GM12878 (cell line): ENCODE results near the gene SCARB1. TPM values are rescaled to one million over a fixed set of nuclear protein-coding genes. Genes with fewer than 3 reads are reported as not detected.

Source experiments
- BRCA1 ChIP-seq: IDR thresholded peaks from 2 replicates; pipeline ENCODE4 v1.6.1; 2011; ENCODE audit warnings: low read depth, low read length, improper control_type of control experiment
- CEBPB ChIP-seq, 2 experiments: fragments of 150-350 bp in 1 of 2; IDR thresholded peaks; 2 replicates each; pipeline ENCODE4 v1.6.1; 2012 to 2014; ENCODE audit warnings: low read depth in 2 of 2, low read length in 2 of 2, borderline replicate concordance in 1 of 2, inconsistent platforms in 1 of 2
- E2F8 ChIP-seq: fragments of 450-650 bp; IDR thresholded peaks from 2 replicates; pipeline ENCODE4 v1.6.1; 2018; ENCODE audit warnings: mild to moderate bottlenecking, low read depth, moderate library complexity; ENCODE audit not compliant: partially characterized antibody
- GABPA ChIP-seq: IDR thresholded peaks from 2 replicates; pipeline ENCODE4 v1.6.1; 2014; ENCODE audit warnings: antibody characterized with exemption, low read depth, mild to moderate bottlenecking, inconsistent platforms
- HDAC2 ChIP-seq: fragments of 200-600 bp; sonication (generic); IDR thresholded peaks from 2 replicates; pipeline ENCODE4 v1.6.1; 2017
- LARP7 ChIP-seq: fragments of 450-650 bp; IDR thresholded peaks from 2 replicates; pipeline ENCODE4 v1.6.1; 2017; ENCODE audit warnings: mild to moderate bottlenecking
- NBN ChIP-seq: fragments of 450-650 bp; IDR thresholded peaks from 2 replicates; pipeline ENCODE4 v1.6.1; 2016
- SKIL ChIP-seq: fragments of 450-650 bp; IDR thresholded peaks from 2 replicates; pipeline ENCODE4 v1.6.1; 2017; ENCODE audit warnings: mild to moderate bottlenecking, low read depth, inconsistent platforms; ENCODE audit not compliant: poor library complexity, severe bottlenecking
- SP1 ChIP-seq: IDR thresholded peaks from one replicate; pipeline ENCODE4 v1.6.1; 2011; ENCODE audit warnings: low read depth, low read length
- TAF1 ChIP-seq: IDR thresholded peaks from 2 replicates; pipeline ENCODE4 v1.6.1; 2011; ENCODE audit warnings: mild to moderate bottlenecking, low read depth, low read length, borderline replicate concordance
- TARDBP ChIP-seq: IDR thresholded peaks from 2 replicates; pipeline ENCODE4 v1.6.1; 2016; ENCODE audit warnings: borderline replicate concordance
- USF2 ChIP-seq: IDR thresholded peaks from 2 replicates; pipeline ENCODE4 v1.6.1; 2011; ENCODE audit warnings: low read depth, low read length, improper control_type of control experiment, borderline replicate concordance
- YY1 ChIP-seq: IDR thresholded peaks from 2 replicates; pipeline ENCODE4 v1.6.1; 2011; ENCODE audit warnings: low read depth, mild to moderate bottlenecking, low read length
- polyA plus RNA-seq, 11 experiments: library from polyadenylated mRNA; depleted of rRNA in 4 of 11; unstranded in 6 of 11; stranded (reverse) in 5 of 11; fragments of >200 nt; fragmentation: Nextera tagmentation in 4 of 11; fragmentation: Illumina TruSeq in 1 of 11; extraction: Ambion mirVana in 4 of 11; extraction: Trizol in 1 of 11; gene quantifications; 1 replicate in 1 of 11; 2 replicates in 10 of 11; pipeline versions ENCODE4 v1.2.1 to v1.2.3, GENCODE V29; 2011 to 2016; ENCODE audit warnings: inconsistent platforms in 2 of 11, missing spikeins in 2 of 11, low read depth in 1 of 11
- total RNA-seq, 4 experiments: library from RNA; depleted of rRNA in 3 of 4; stranded (reverse); fragments of >200 nt in 3 of 4; fragmentation: Illumina TruSeq in 1 of 4; extraction: Trizol in 1 of 4; gene quantifications; 2 replicates each; pipeline versions ENCODE4 v1.2.1 to v1.2.3, GENCODE V29; 2013 to 2021
- TF ChIP-seq, protein P1 (sequence below): fragments of 450-650 bp; IDR thresholded peaks from 2 replicates; pipeline ENCODE4 v1.6.1; 2017; ENCODE audit warnings: mild to moderate bottlenecking, moderate library complexity
- TF ChIP-seq, protein P2 (sequence below), 3 experiments: IDR thresholded peaks in 2 of 3; conservative IDR thresholded peaks in 1 of 3; 2 replicates each; pipeline ENCODE4 v1.5.1; 2011; ENCODE audit warnings: low read depth in 3 of 3, low read length in 3 of 3, mild to moderate bottlenecking in 3 of 3, control low read depth in 2 of 3, moderate library complexity in 2 of 3, inconsistent platforms in 1 of 3, mixed read lengths in 1 of 3; ENCODE audit not compliant: control insufficient read depth in 2 of 3, insufficient read depth in 1 of 3; ENCODE audit errors: extremely low read depth in 1 of 3
- TF ChIP-seq, protein P3 (sequence below): fragments of 450-650 bp; IDR thresholded peaks from 2 replicates; pipeline ENCODE4 v1.6.1; 2014; ENCODE audit warnings: mild to moderate bottlenecking

The SCARB1 gene
- total and polyA plus RNA-seq, 10 of the 15 experiments (the other 5 are each of a cell fraction or from before 2014, with no cell fraction given) = 0.34 to 104 (median 63.1) TPM

GRCh38 chr12:124827588-124828184, 36.0 kb downstream of the SCARB1 start (continued):
- TF ChIP-seq, protein P1, sequence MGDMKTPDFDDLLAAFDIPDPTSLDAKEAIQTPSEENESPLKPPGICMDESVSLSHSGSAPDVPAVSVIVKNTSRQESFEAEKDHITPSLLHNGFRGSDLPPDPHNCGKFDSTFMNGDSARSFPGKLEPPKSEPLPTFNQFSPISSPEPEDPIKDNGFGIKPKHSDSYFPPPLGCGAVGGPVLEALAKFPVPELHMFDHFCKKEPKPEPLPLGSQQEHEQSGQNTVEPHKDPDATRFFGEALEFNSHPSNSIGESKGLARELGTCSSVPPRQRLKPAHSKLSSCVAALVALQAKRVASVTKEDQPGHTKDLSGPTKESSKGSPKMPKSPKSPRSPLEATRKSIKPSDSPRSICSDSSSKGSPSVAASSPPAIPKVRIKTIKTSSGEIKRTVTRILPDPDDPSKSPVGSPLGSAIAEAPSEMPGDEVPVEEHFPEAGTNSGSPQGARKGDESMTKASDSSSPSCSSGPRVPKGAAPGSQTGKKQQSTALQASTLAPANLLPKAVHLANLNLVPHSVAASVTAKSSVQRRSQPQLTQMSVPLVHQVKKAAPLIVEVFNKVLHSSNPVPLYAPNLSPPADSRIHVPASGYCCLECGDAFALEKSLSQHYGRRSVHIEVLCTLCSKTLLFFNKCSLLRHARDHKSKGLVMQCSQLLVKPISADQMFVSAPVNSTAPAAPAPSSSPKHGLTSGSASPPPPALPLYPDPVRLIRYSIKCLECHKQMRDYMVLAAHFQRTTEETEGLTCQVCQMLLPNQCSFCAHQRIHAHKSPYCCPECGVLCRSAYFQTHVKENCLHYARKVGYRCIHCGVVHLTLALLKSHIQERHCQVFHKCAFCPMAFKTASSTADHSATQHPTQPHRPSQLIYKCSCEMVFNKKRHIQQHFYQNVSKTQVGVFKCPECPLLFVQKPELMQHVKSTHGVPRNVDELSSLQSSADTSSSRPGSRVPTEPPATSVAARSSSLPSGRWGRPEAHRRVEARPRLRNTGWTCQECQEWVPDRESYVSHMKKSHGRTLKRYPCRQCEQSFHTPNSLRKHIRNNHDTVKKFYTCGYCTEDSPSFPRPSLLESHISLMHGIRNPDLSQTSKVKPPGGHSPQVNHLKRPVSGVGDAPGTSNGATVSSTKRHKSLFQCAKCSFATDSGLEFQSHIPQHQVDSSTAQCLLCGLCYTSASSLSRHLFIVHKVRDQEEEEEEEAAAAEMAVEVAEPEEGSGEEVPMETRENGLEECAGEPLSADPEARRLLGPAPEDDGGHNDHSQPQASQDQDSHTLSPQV = no peak
- peak; percentile 82 for TF ChIP-seq SKIL
- TF ChIP-seq LARP7 = no peak
- no peak for TF ChIP-seq NBN
- no peak for TF ChIP-seq SP1
- no peak for TF ChIP-seq TAF1
- no peak for TF ChIP-seq BRCA1
- TF ChIP-seq USF2 = no peak
- TF ChIP-seq TARDBP = no peak
- no peak for TF ChIP-seq E2F8
- no peak for TF ChIP-seq YY1
- no peak for TF ChIP-seq CEBPB (IDR thresholded peaks at IDR 0.05; ENCODE audit: borderline replicate concordance in 1 of 2, low read depth in 2 of 2, low read length in 2 of 2)
- TF ChIP-seq, protein P2, sequence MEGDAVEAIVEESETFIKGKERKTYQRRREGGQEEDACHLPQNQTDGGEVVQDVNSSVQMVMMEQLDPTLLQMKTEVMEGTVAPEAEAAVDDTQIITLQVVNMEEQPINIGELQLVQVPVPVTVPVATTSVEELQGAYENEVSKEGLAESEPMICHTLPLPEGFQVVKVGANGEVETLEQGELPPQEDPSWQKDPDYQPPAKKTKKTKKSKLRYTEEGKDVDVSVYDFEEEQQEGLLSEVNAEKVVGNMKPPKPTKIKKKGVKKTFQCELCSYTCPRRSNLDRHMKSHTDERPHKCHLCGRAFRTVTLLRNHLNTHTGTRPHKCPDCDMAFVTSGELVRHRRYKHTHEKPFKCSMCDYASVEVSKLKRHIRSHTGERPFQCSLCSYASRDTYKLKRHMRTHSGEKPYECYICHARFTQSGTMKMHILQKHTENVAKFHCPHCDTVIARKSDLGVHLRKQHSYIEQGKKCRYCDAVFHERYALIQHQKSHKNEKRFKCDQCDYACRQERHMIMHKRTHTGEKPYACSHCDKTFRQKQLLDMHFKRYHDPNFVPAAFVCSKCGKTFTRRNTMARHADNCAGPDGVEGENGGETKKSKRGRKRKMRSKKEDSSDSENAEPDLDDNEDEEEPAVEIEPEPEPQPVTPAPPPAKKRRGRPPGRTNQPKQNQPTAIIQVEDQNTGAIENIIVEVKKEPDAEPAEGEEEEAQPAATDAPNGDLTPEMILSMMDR (IDR thresholded peaks at IDR 0.05 in 2 of 3, conservative IDR thresholded peaks at IDR 0.05 in 1 of 3; ENCODE audit: control insufficient read depth in 2 of 3, extremely low read depth in 1 of 3, insufficient read depth in 1 of 3, low read depth in 3 of 3, low read length in 3 of 3) = no peak
- no peak for TF ChIP-seq GABPA
- TF ChIP-seq HDAC2 = no peak
- TF ChIP-seq, protein P3, sequence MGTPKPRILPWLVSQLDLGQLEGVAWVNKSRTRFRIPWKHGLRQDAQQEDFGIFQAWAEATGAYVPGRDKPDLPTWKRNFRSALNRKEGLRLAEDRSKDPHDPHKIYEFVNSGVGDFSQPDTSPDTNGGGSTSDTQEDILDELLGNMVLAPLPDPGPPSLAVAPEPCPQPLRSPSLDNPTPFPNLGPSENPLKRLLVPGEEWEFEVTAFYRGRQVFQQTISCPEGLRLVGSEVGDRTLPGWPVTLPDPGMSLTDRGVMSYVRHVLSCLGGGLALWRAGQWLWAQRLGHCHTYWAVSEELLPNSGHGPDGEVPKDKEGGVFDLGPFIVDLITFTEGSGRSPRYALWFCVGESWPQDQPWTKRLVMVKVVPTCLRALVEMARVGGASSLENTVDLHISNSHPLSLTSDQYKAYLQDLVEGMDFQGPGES = no peak
